ENCODE measurements around the gene LSM5.

- no peak for TF ChIP-seq POLR2A (IDR thresholded peaks at IDR 0.05)
- TF ChIP-seq, protein P1, sequence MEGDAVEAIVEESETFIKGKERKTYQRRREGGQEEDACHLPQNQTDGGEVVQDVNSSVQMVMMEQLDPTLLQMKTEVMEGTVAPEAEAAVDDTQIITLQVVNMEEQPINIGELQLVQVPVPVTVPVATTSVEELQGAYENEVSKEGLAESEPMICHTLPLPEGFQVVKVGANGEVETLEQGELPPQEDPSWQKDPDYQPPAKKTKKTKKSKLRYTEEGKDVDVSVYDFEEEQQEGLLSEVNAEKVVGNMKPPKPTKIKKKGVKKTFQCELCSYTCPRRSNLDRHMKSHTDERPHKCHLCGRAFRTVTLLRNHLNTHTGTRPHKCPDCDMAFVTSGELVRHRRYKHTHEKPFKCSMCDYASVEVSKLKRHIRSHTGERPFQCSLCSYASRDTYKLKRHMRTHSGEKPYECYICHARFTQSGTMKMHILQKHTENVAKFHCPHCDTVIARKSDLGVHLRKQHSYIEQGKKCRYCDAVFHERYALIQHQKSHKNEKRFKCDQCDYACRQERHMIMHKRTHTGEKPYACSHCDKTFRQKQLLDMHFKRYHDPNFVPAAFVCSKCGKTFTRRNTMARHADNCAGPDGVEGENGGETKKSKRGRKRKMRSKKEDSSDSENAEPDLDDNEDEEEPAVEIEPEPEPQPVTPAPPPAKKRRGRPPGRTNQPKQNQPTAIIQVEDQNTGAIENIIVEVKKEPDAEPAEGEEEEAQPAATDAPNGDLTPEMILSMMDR (IDR thresholded peaks at IDR 0.05): no peak
- TF ChIP-seq EP300 (IDR thresholded peaks at IDR 0.05): no peak
These were observed 30.4 kb downstream of the LSM5 start for GRCh38 chr7:32459788-32460187.

Measured in ovary (tissue), 3 donors.